CD4-positive, alpha-beta T cell (primary cell): Measurements from ENCODE around the gene ITGA7. TPM values are rescaled to one million over a fixed set of nuclear protein-coding genes. Genes with fewer than 3 reads are reported as not detected.

Source experiments
- ATAC-seq: fragments of 200-7000 bp; cut with Tn5 transposase; one replicate; pipeline ENCODE4 v1.10.0; 2022; ENCODE audit warnings: mild to moderate bottlenecking; ENCODE audit not compliant: poor library complexity
- CTCF ChIA-PET: fragments of 350-600 bp; sonication (Branson Sonifier 250); formaldehyde crosslinking; loops from one replicate; lab custom pipeline; 2021; ENCODE audit warnings: antibody characterized with exemption, inconsistent platforms; lab: Charles Lee
- POLR2A ChIA-PET: fragments of 350-600 bp; sonication (Branson Sonifier 250); formaldehyde crosslinking; loops from one replicate; lab custom pipeline; 2021; ENCODE audit warnings: antibody characterized with exemption, inconsistent platforms; lab: Charles Lee
- DNase-seq, 14 experiments: peaks; one replicate each; pipeline ENCODE4 v3.0.0-alpha.2; 2013 to 2020; ENCODE audit warnings: mixed read lengths in 2 of 14
- H3K27ac ChIP-seq, 2 donors: one replicate each; pipeline versions ENCODE4 v1.5.1 to v1.7.0; 2013; ENCODE audit warnings: low read length in 2 of 2, low read depth in 1 of 2, mild to moderate bottlenecking in 1 of 2
- H3K27me3 ChIP-seq, 2 experiments: 1 replicate in 1 of 2; 2 replicates in 1 of 2; pipeline versions ENCODE4 v1.6.1 to v1.7.0; 2013; ENCODE audit warnings: low read length in 2 of 2, control low read depth in 1 of 2, mild to moderate bottlenecking in 1 of 2, moderate library complexity in 1 of 2; ENCODE audit not compliant: insufficient read depth in 2 of 2, control insufficient read depth in 1 of 2
- H3K36me3 ChIP-seq: one replicate; pipeline ENCODE4 v1.6.1; 2013; ENCODE audit warnings: low read length, control low read depth; ENCODE audit not compliant: insufficient read depth
- H3K4me1 ChIP-seq: one replicate; pipeline ENCODE4 v1.6.1; 2013; ENCODE audit warnings: low read length, control low read depth; ENCODE audit not compliant: insufficient read depth
- H3K4me3 ChIP-seq: one replicate; pipeline ENCODE4 v1.5.1; 2013; ENCODE audit warnings: mild to moderate bottlenecking, low read length, moderate library complexity
- H3K9me3 ChIP-seq, 2 experiments: 1 replicate in 1 of 2; 2 replicates in 1 of 2; pipeline versions ENCODE4 v1.6.1 to v1.7.0; 2013; ENCODE audit warnings: low read length in 2 of 2, mild to moderate bottlenecking in 2 of 2, control low read depth in 1 of 2, moderate library complexity in 1 of 2; ENCODE audit not compliant: control insufficient read depth in 1 of 2, insufficient read depth in 1 of 2
- H3K27ac Mint-ChIP-seq: one replicate; pipeline ENCODE4 v1.8.0; 2020; ENCODE audit warnings: mixed read lengths
- H3K27me3 Mint-ChIP-seq: one replicate; pipeline ENCODE4 v1.8.0; 2021; ENCODE audit warnings: mixed read lengths
- H3K36me3 Mint-ChIP-seq: one replicate; pipeline ENCODE4 v1.8.0; 2021; ENCODE audit warnings: low read depth, mixed read lengths
- H3K4me1 Mint-ChIP-seq: one replicate; pipeline ENCODE4 v1.8.0; 2021; ENCODE audit warnings: low read depth, mixed read lengths
- H3K4me3 Mint-ChIP-seq: one replicate; pipeline ENCODE4 v1.8.0; 2020; ENCODE audit warnings: mild to moderate bottlenecking, mixed read lengths
- H3K9me3 Mint-ChIP-seq: one replicate; pipeline ENCODE4 v1.8.0; 2020; ENCODE audit warnings: mixed read lengths
- intact Hi-C, 2 experiments: fragments of 100-400 bp; cut with DNase I in 1 of 2; cut with micrococcal nuclease in 1 of 2; formaldehyde crosslinking; loops; one replicate each; pipeline versions ENCODE4 v1.15.1 to v1.9.0; 2023 to 2025; cut with DNase I, micrococcal nuclease
- total RNA-seq, 174 experiments: library from RNA in 2 of 174; stranded (reverse) in 2 of 174; gene quantifications; one replicate each; pipeline ENCODE4 v1.2.3 and lab custom pipeline; 2021 to 2026
- TF ChIP-seq, protein P1 (sequence below): fragments of 200-600 bp; IDR thresholded peaks from one replicate; pipeline ENCODE4 v1.8.0; 2022; ENCODE audit warnings: antibody characterized with exemption, mild to moderate bottlenecking

Gene ITGA7
- total RNA-seq, 2 experiments from 2014 or later = 1.2 to 1.6 TPM

DNA sequence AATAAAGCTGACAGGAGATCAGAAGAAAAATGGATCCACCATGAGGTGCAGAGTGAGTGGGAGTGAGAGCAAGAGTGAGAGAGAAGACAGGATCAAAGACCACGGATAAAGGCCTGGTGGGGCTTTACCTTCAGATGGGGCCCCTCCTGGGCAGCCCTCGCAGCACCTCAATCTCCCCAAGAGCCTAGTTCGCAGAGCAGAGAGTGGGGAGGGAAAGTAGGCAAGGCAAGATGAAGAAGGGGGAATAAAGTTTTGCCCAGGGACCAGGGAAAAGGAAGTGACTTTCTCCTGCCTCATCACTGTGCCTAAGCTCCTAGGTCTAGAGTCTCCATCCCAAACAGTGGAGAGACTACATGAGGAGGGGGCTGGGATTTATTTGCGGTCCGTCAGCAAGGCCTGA is 60.7 kb downstream of the ITGA7 start:
- no peaks in the 10 kb centered on the region for H3K36me3 Mint-ChIP-seq
- peaks cover 22% of the 10 kb centered on the region for H3K4me1 Mint-ChIP-seq
- TF ChIP-seq, protein P1, sequence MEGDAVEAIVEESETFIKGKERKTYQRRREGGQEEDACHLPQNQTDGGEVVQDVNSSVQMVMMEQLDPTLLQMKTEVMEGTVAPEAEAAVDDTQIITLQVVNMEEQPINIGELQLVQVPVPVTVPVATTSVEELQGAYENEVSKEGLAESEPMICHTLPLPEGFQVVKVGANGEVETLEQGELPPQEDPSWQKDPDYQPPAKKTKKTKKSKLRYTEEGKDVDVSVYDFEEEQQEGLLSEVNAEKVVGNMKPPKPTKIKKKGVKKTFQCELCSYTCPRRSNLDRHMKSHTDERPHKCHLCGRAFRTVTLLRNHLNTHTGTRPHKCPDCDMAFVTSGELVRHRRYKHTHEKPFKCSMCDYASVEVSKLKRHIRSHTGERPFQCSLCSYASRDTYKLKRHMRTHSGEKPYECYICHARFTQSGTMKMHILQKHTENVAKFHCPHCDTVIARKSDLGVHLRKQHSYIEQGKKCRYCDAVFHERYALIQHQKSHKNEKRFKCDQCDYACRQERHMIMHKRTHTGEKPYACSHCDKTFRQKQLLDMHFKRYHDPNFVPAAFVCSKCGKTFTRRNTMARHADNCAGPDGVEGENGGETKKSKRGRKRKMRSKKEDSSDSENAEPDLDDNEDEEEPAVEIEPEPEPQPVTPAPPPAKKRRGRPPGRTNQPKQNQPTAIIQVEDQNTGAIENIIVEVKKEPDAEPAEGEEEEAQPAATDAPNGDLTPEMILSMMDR = no peak
- no peak overlapping the region for H3K4me3 ChIP-seq
- H3K27ac Mint-ChIP-seq = peak overlapping the region; percentile 85
- no peaks in the 10 kb centered on the region for H3K9me3 ChIP-seq
- peak overlapping the region; percentile 24 to 72 for H3K27ac ChIP-seq
- no peak overlapping the region for H3K4me3 Mint-ChIP-seq
- H3K36me3 ChIP-seq = no peaks in the 10 kb centered on the region
- CTCF ChIA-PET = interaction anchor here (0.6 to 5.0 kb wide), 8 partner anchors 7 to 689 kb away, joined by 3 to 51 read pairs (median 4); partner anchors contain the start of gene DNAJC14
- H3K9me3 Mint-ChIP-seq = no peaks in the 10 kb centered on the region
- H3K27me3 Mint-ChIP-seq = no peaks in the 10 kb centered on the region
- H3K27me3 ChIP-seq = no peaks in the 10 kb centered on the region
- intact Hi-C loops = no loop called here
- POLR2A ChIA-PET = interaction anchor here (0.9 to 3.2 kb wide), 3 partner anchors 9 to 83 kb away, joined by 3 to 13 read pairs (median 6); partner anchors contain the start of gene BLOC1S1
- peaks cover 24% of the 10 kb centered on the region for H3K4me1 ChIP-seq
- no peak for DNase-seq
- no peak for ATAC-seq

- CTCF ChIA-PET = interaction anchor here (5.0 kb wide), 1 partner anchor 12 kb away, joined by 51 read pairs; no protein-coding TSS in a partner anchor
These were observed 63.1 kb downstream of the ITGA7 start for GRCh38 chr12:55644591-55644990.

DNA sequence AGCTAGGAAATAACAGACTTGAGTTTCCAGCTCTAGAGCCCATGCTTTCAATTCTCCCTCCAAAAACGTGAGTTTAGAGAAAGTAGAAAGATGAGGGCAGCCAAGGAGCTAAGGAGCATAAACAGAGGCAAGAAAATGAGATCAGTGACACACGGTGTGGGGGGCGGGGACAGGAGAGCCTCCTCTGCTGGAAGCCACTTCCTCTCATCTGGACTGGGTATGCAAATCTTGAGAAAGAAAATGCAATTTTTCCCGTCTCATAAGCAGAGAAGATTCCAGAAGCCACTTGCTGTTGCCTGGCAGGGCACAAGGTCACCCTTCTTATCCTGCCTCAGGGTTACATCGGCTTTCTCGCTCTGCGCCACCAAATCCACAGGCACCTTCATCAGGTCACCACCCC is 65.0 kb downstream of the ITGA7 start:
- Mint-ChIP-seq H3K9me3 (no peaks in the 10 kb centered on the region), H3K4me1 (peaks cover 23% of the 10 kb centered on the region), H3K27me3 (peaks cover 4% of the 10 kb centered on the region), H3K36me3 (no peaks in the 10 kb centered on the region), H3K27ac (no peak overlapping the region), H3K4me3 (no peak overlapping the region)
- H3K36me3 ChIP-seq = no peaks in the 10 kb centered on the region
- POLR2A ChIA-PET = no interaction called here
- TF ChIP-seq, protein P1 = no peak
- peak in 5 of 14 experiments; percentile 12 to 51 (median 42) for DNase-seq
- CTCF ChIA-PET = interaction anchor here (1.8 kb wide), 1 partner anchor 13 kb away, joined by 5 read pairs; no protein-coding TSS in a partner anchor
- no peak overlapping the region for H3K4me3 ChIP-seq
- no peaks in the 10 kb centered on the region for H3K9me3 ChIP-seq
- H3K27me3 ChIP-seq = no peaks in the 10 kb centered on the region
- intact Hi-C loops = loop anchor here in 1 of 2 experiments (2.0 kb wide), 1 partner anchor 14 kb away; no protein-coding TSS in a partner anchor
- no peak for ATAC-seq
- H3K4me1 ChIP-seq = peaks cover 37% of the 10 kb centered on the region
- H3K27ac ChIP-seq = no peak overlapping the region

More at GRCh38 chr12:55644591-55644990, 63.1 kb downstream of the ITGA7 start:
- TF ChIP-seq, protein P1 = no peak
- Histone ChIP-seq H3K4me3 (no peak overlapping the region), H3K27ac (no peak overlapping the region), H3K36me3 (no peaks in the 10 kb centered on the region), H3K4me1 (peaks cover 27% of the 10 kb centered on the region), H3K27me3 (no peaks in the 10 kb centered on the region), H3K9me3 (no peaks in the 10 kb centered on the region)
- POLR2A ChIA-PET = interaction anchor here (3.2 kb wide), 1 partner anchor 12 kb away, joined by 13 read pairs; no protein-coding TSS in a partner anchor
- Mint-ChIP-seq H3K4me3 (no peak overlapping the region), H3K9me3 (no peaks in the 10 kb centered on the region), H3K4me1 (peaks cover 22% of the 10 kb centered on the region), H3K27ac (no peak overlapping the region), H3K27me3 (no peaks in the 10 kb centered on the region), H3K36me3 (no peaks in the 10 kb centered on the region)
- no peak for DNase-seq
- intact Hi-C loops = no loop called here
- no peak for ATAC-seq
